NCI-H345 treated with DMSO at 0.1 percent for 48 hours (cell line): ENCODE measurements around the gene CAVIN2.
"Not testable (repeated sequence)": the region's sequence is repeated elsewhere in the genome, so short reads cannot be mapped to it uniquely, and the experiment has no call there.

Experiments
- DNase-seq: peaks from one replicate; lab custom pipeline; 2025; ENCODE audit not compliant: unreplicated experiment; lab: John Stamatoyannopoulos, UW

The CAVIN2 gene

GRCh38 chr2:191802180-191802579, 44.7 kb downstream of the CAVIN2 start:
- no peak for DNase-seq

- no peak for DNase-seq
These were observed 46.0 kb downstream of the CAVIN2 start for GRCh38 chr2:191800874-191801273.

- DNase-seq, result no peak
These were observed 47.4 kb downstream of the CAVIN2 start for GRCh38 chr2:191799526-191799925.

GRCh38 chr2:191797942-191798876, 48.7 kb downstream of the CAVIN2 start:
- DNase-seq, result no peak

GRCh38 chr2:191797500-191797899, 49.4 kb downstream of the CAVIN2 start:
- no peak for DNase-seq

- no peak for DNase-seq
These were observed 51.2 kb downstream of the CAVIN2 start for GRCh38 chr2:191795715-191796114.

- no peak for DNase-seq
These were observed 54.8 kb downstream of the CAVIN2 start for GRCh38 chr2:191791953-191792560.

GRCh38 chr2:191790737-191791136, 56.2 kb downstream of the CAVIN2 start:
- DNase-seq, result no peak

GRCh38 chr2:191789796-191790195, 57.1 kb downstream of the CAVIN2 start:
- no peak for DNase-seq

GRCh38 chr2:191786694-191787093, 60.2 kb downstream of the CAVIN2 start:
- DNase-seq, result no peak

- DNase-seq, result not testable (repeated sequence)
These were observed 61.2 kb downstream of the CAVIN2 start for GRCh38 chr2:191785651-191786050.
